PC-9 (cell line): ENCODE results near the gene KCTD12. TPM values are rescaled to one million over a fixed set of nuclear protein-coding genes. Genes with fewer than 3 reads are reported as not detected.

ENCODE experiments used
- BruUV-seq: library from RNA; stranded (reverse); fragments of 400-500 nt; replicated peaks from 2 replicates; lab custom pipeline; 2021; lab: Mats Ljungman, UMichigan
- CTCF ChIA-PET: fragments of 300-600 bp; sonication (Branson Sonifier 250); formaldehyde crosslinking; loops from one replicate; lab custom pipeline; 2022; ENCODE audit warnings: antibody characterized with exemption; lab: Charles Lee
- POLR2A ChIA-PET: fragments of 300-600 bp; sonication (Branson Sonifier 250); formaldehyde crosslinking; loops from one replicate; lab custom pipeline; 2022; ENCODE audit warnings: antibody characterized with exemption; ENCODE audit not compliant: unreplicated experiment; lab: Charles Lee
- DNase-seq, 2 experiments: peaks; one replicate each; pipeline versions ENCODE4 v3.0.0 to v3.0.0-alpha.2; 2015 to 2022; ENCODE audit warnings: mixed read lengths in 1 of 2
- H2AFZ ChIP-seq: fragments of 200-600 bp; sonication (generic); 2 replicates; pipeline ENCODE4 v1.8.1; 2017; ENCODE audit warnings: antibody characterized with exemption
- H3F3A ChIP-seq: fragments of 200-600 bp; sonication (generic); 2 replicates; pipeline ENCODE4 v1.8.1; 2017; ENCODE audit warnings: antibody characterized with exemption, mild to moderate bottlenecking, low read depth; ENCODE audit not compliant: insufficient read depth
- H3K27ac ChIP-seq: fragments of 200-600 bp; sonication (generic); 2 replicates; pipeline ENCODE4 v1.6.1; 2016; ENCODE audit warnings: mixed run types
- H3K27me3 ChIP-seq: fragments of 200-600 bp; sonication (generic); 2 replicates; pipeline ENCODE4 v1.6.1; 2016; ENCODE audit warnings: low read depth, mixed run types; ENCODE audit not compliant: insufficient read depth
- H3K36me3 ChIP-seq: fragments of 200-600 bp; sonication (generic); 2 replicates; pipeline ENCODE4 v1.6.1; 2016; ENCODE audit warnings: low read depth, mixed run types
- H3K4me1 ChIP-seq: fragments of 200-600 bp; sonication (generic); replicated peaks from 2 replicates; pipeline ENCODE4 v1.6.1; 2016; ENCODE audit warnings: mixed run types; ENCODE audit not compliant: insufficient read depth
- H3K4me2 ChIP-seq: fragments of 200-600 bp; sonication (generic); 2 replicates; pipeline ENCODE4 v1.6.1; 2017; ENCODE audit warnings: mixed run types
- H3K4me3 ChIP-seq: fragments of 200-600 bp; sonication (generic); 2 replicates; pipeline ENCODE4 v1.6.1; 2016; ENCODE audit warnings: mixed run types
- H3K79me2 ChIP-seq: fragments of 200-600 bp; sonication (generic); 2 replicates; pipeline ENCODE4 v1.6.1; 2017; ENCODE audit warnings: low read depth, mixed run types
- H3K9me2 ChIP-seq: fragments of 200-600 bp; sonication (generic); 2 replicates; pipeline ENCODE4 v1.8.1; 2017; ENCODE audit warnings: mild to moderate bottlenecking; ENCODE audit not compliant: insufficient read depth
- H3K9me3 ChIP-seq: fragments of 200-600 bp; sonication (generic); 2 replicates; pipeline ENCODE4 v1.8.1; 2016; ENCODE audit warnings: low read depth; ENCODE audit not compliant: insufficient read depth
- H4K20me1 ChIP-seq: fragments of 200-600 bp; sonication (generic); 2 replicates; pipeline ENCODE4 v1.8.1; 2017; ENCODE audit not compliant: insufficient read depth
- EZH2 ChIP-seq: fragments of 200-600 bp; sonication (generic); IDR thresholded peaks from 2 replicates; pipeline ENCODE4 v1.8.0; 2017; ENCODE audit warnings: antibody characterized with exemption, low read depth
- intact Hi-C: fragments of 100-400 bp; cut with micrococcal nuclease; formaldehyde crosslinking; loops from one replicate; pipeline ENCODE4 v1.10.0; 2022; ENCODE audit not compliant: unreplicated experiment
- total RNA-seq: library from RNA; stranded (reverse); gene quantifications from 2 replicates; pipeline ENCODE4 v1.2.3, GENCODE V29; 2021
- TF ChIP-seq, protein P1 (sequence below): fragments of 200-600 bp; sonication (generic); conservative IDR thresholded peaks from 2 replicates; pipeline ENCODE4 v1.6.1; 2017; ENCODE audit warnings: mixed run types, antibody characterized with exemption, mild to moderate bottlenecking, moderate library complexity

The KCTD12 gene
- total RNA-seq, 1 experiment from 2014 or later: 0.15 TPM

DNA sequence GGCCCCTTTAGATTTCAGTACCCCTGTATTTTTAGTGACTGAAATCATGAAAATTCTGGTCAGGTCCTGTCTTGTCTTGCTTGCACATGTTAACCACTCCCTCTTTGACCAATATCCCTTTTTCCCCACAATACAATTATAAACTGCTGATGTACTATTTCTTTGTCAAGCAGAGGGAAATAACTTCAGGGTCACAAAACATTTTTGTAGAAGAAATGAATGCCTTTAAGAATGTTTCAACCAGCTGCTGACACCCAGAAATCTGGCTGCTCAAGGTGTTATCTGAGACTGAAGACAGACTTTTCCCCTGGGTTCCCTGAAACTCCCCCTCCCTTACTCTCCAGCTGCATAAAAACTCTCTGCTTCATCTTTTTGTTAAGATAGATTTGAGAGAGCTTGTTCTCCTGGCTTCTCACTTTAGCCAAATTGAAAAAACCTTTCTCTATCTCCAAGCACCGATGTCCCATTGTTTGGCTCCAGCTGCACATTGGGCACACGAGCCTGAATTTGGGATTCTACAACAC, 43.7 kb upstream of the KCTD12 start:
- Histone ChIP-seq H3K4me3 (no peak overlapping the region), H3F3A (no peaks in the 10 kb centered on the region), H3K36me3 (no peaks in the 10 kb centered on the region), H2AFZ (no peak overlapping the region), H3K79me2 (no peaks in the 10 kb centered on the region), H3K4me2 (no peak overlapping the region), H4K20me1 (no peaks in the 10 kb centered on the region), H3K9me3 (no peaks in the 10 kb centered on the region), H3K4me1 (no peaks in the 10 kb centered on the region), H3K27me3 (no peaks in the 10 kb centered on the region), H3K27ac (no peak overlapping the region), H3K9me2 (no peaks in the 10 kb centered on the region)
- POLR2A ChIA-PET: no interaction called here
- no TSS peak for BruUV-seq
- CTCF ChIA-PET: no interaction called here
- intact Hi-C loops: no loop called here
- TF ChIP-seq, protein P1, sequence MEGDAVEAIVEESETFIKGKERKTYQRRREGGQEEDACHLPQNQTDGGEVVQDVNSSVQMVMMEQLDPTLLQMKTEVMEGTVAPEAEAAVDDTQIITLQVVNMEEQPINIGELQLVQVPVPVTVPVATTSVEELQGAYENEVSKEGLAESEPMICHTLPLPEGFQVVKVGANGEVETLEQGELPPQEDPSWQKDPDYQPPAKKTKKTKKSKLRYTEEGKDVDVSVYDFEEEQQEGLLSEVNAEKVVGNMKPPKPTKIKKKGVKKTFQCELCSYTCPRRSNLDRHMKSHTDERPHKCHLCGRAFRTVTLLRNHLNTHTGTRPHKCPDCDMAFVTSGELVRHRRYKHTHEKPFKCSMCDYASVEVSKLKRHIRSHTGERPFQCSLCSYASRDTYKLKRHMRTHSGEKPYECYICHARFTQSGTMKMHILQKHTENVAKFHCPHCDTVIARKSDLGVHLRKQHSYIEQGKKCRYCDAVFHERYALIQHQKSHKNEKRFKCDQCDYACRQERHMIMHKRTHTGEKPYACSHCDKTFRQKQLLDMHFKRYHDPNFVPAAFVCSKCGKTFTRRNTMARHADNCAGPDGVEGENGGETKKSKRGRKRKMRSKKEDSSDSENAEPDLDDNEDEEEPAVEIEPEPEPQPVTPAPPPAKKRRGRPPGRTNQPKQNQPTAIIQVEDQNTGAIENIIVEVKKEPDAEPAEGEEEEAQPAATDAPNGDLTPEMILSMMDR: no peak
- TF ChIP-seq EZH2: no peak
- no peak for DNase-seq

DNA sequence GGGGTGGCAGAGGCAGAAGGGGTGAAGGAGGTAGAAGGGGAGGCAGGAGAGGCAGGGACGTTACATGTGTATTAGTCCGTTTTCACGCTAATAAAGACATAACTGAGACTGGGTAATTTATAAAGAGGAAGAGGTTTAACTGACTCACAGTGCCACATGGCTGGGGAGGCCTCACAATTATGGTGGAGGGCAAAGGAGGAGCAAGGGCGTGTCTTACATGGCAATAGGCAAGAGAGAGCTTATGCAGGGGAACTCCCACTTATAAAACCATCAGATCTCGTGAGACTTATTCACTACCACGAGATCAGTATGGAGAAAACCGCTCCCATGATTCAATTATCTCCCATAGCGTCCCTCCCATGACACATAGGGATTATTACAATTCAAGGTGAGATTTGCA, 43.1 kb upstream of the KCTD12 start:
- Histone ChIP-seq H3K4me1 (no peaks in the 10 kb centered on the region), H4K20me1 (no peaks in the 10 kb centered on the region), H3K36me3 (no peaks in the 10 kb centered on the region), H3K27me3 (no peaks in the 10 kb centered on the region), H3K79me2 (no peaks in the 10 kb centered on the region), H3K9me3 (no peaks in the 10 kb centered on the region), H3F3A (no peaks in the 10 kb centered on the region), H2AFZ (no peak overlapping the region), H3K27ac (no peak overlapping the region), H3K4me3 (no peak overlapping the region), H3K9me2 (no peaks in the 10 kb centered on the region), H3K4me2 (no peak overlapping the region)
- BruUV-seq: no TSS peak
- CTCF ChIA-PET: no interaction called here
- TF ChIP-seq, protein P1: no peak
- TF ChIP-seq EZH2: no peak
- intact Hi-C loops: no loop called here
- POLR2A ChIA-PET: no interaction called here
- no peak for DNase-seq

DNA sequence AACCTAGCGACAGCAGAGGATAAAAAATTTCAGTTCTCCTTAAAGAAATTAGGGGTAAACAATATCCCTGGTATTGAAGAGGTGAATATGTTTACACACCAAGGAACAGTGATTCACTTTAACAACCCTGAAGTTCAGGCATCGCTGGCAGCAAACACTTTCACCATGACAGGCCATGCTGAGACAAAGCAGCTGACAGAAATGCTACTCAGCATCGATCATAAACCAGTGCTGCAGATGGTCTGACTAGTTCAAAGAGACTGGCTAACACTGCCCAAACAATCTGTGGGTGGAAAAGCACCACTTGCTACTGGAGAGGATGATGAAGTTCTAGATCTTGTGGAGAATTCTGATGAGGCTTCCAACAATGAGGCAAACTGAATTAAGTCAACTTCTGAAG, 42.3 kb upstream of the KCTD12 start:
- no peaks in the 10 kb centered on the region for H3K9me2 ChIP-seq
- no peak overlapping the region for H2AFZ ChIP-seq
- H3K27ac ChIP-seq: no peak overlapping the region
- BruUV-seq: no TSS peak
- no peaks in the 10 kb centered on the region for H3K79me2 ChIP-seq
- no peaks in the 10 kb centered on the region for H4K20me1 ChIP-seq
- ChIA-PET CTCF (no interaction called here), POLR2A (no interaction called here)
- H3F3A ChIP-seq: no peaks in the 10 kb centered on the region
- DNase-seq: no peak
- no peak overlapping the region for H3K4me3 ChIP-seq
- H3K4me2 ChIP-seq: no peak overlapping the region
- TF ChIP-seq EZH2: no peak
- TF ChIP-seq, protein P1: no peak
- no peaks in the 10 kb centered on the region for H3K27me3 ChIP-seq
- H3K36me3 ChIP-seq: no peaks in the 10 kb centered on the region
- no peaks in the 10 kb centered on the region for H3K9me3 ChIP-seq
- intact Hi-C loops: no loop called here
- no peaks in the 10 kb centered on the region for H3K4me1 ChIP-seq
